K562 (cell line): ENCODE data around the gene BRSK1. TPM values are rescaled to one million over a fixed set of nuclear protein-coding genes. Genes with fewer than 3 reads are reported as not detected.

ENCODE experiments used
- ATAC-seq: fragments of 200-7000 bp; cut with Tn5 transposase; 3 replicates; pipeline ENCODE4 v1.9.1; 2020; ENCODE audit warnings: moderate library complexity
- BruUV-seq: library from RNA; stranded (reverse); fragments of 400-500 nt; replicated peaks from 2 replicates; lab custom pipeline; 2021; lab: Mats Ljungman, UMichigan
- CTCF ChIA-PET: fragments of 300-600 bp; formaldehyde crosslinking; extraction: SDS; loops from one replicate; lab custom pipeline; 2021; ENCODE audit warnings: low intra/inter-chr PET ratio; lab: Yijun Ruan, JAX
- POLR2A ChIA-PET: fragments of 300-600, 350-650 bp; sonication (Branson Sonifier 250); formaldehyde crosslinking; extraction: SDS; loops from one replicate; lab custom pipeline; 2021; ENCODE audit warnings: antibody characterized with exemption, inconsistent platforms; lab: Yijun Ruan, JAX
- DNase-seq, 4 experiments: peaks; one replicate each; pipeline versions ENCODE4 v3.0.0 to v3.0.0-alpha.2; 2011 to 2018; ENCODE audit warnings: low spot score in 3 of 4, mixed read lengths in 3 of 4; ENCODE audit errors: extremely low read depth in 1 of 4
- FAIRE-seq: peaks from 2 replicates; lab custom pipeline; 2011; peaks lifted over from hg19 to GRCh38; lab: Jason Lieb, UNC
- H2AFZ ChIP-seq: 2 replicates; pipeline ENCODE4 v1.6.0; 2011; ENCODE audit warnings: low read depth, low read length, control low read depth, inconsistent platforms
- H3K27ac ChIP-seq: fragments of 200-600 bp; 3 replicates; pipeline ENCODE4 v1.8.0; 2011; ENCODE audit warnings: low read depth, mild to moderate bottlenecking, control low read depth, inconsistent platforms, low read length, moderate library complexity, mixed read lengths; ENCODE audit errors: extremely low read depth
- H3K27me3 ChIP-seq, 2 experiments: fragments of 300-600 bp in 1 of 2; 2 replicates in 1 of 2; 3 replicates in 1 of 2; pipeline versions ENCODE4 v1.6.0 to v1.8.0; 2011; ENCODE audit warnings: inconsistent platforms in 2 of 2, low read length in 2 of 2, mild to moderate bottlenecking in 1 of 2, mixed read lengths in 1 of 2, moderate library complexity in 1 of 2; ENCODE audit not compliant: control insufficient read depth in 2 of 2, insufficient read depth in 2 of 2
- H3K36me3 ChIP-seq: fragments of 300-600 bp; 3 replicates; pipeline ENCODE4 v1.8.0; 2011; ENCODE audit warnings: mild to moderate bottlenecking, low read length, inconsistent platforms; ENCODE audit not compliant: control insufficient read depth, insufficient read depth
- H3K4me1 ChIP-seq, 2 experiments: fragments of 200-600 bp in 1 of 2; replicated peaks in 1 of 2; 2 replicates in 1 of 2; 3 replicates in 1 of 2; pipeline versions ENCODE4 v1.5.1 to v1.8.0; 2011; ENCODE audit warnings: inconsistent platforms in 2 of 2, low read length in 2 of 2, mild to moderate bottlenecking in 1 of 2, mixed read lengths in 1 of 2, moderate library complexity in 1 of 2; ENCODE audit not compliant: control insufficient read depth in 2 of 2, insufficient read depth in 2 of 2
- H3K4me2 ChIP-seq: 2 replicates; pipeline ENCODE4 v1.6.1; 2011; ENCODE audit warnings: low read length, control low read depth, inconsistent platforms, mixed read lengths; ENCODE audit not compliant: insufficient read depth
- H3K4me3 ChIP-seq: fragments of 200-600 bp; sonication (generic), shearing (Covaris generic); 2 replicates; pipeline ENCODE4 v1.5.1; 2016; ENCODE audit warnings: control low read depth, inconsistent platforms
- H3K79me2 ChIP-seq: fragments of 200-600 bp; 3 replicates; pipeline ENCODE4 v1.8.0; 2011; ENCODE audit warnings: low read length, inconsistent platforms; ENCODE audit not compliant: control insufficient read depth, insufficient read depth
- H3K9ac ChIP-seq, 2 experiments: 2 replicates each; pipeline versions ENCODE4 v1.6.0 to v1.6.1; 2011; ENCODE audit warnings: low read depth in 2 of 2, low read length in 2 of 2, control low read depth in 1 of 2, inconsistent platforms in 1 of 2, mild to moderate bottlenecking in 1 of 2, mixed read lengths in 1 of 2; ENCODE audit not compliant: insufficient read depth in 1 of 2
- H3K9me1 ChIP-seq: one replicate; pipeline ENCODE4 v1.6.0; 2011; ENCODE audit warnings: inconsistent platforms, mild to moderate bottlenecking, low read length, moderate library complexity; ENCODE audit not compliant: control insufficient read depth, insufficient read depth
- H3K9me3 ChIP-seq: replicated peaks from 2 replicates; pipeline ENCODE4 v1.5.1; 2011; ENCODE audit warnings: low read depth, low read length, inconsistent platforms; ENCODE audit not compliant: control insufficient read depth, insufficient read depth
- H4K20me1 ChIP-seq: replicated peaks from 2 replicates; pipeline ENCODE4 v1.6.1; 2011; ENCODE audit warnings: low read length, inconsistent platforms, mixed read lengths; ENCODE audit not compliant: control insufficient read depth, insufficient read depth
- BMI1 ChIP-seq: fragments of 150-350 bp; IDR thresholded peaks from 2 replicates; pipeline ENCODE4 v1.6.1; 2014; ENCODE audit warnings: low read length
- ERF ChIP-seq: fragments of 450-650 bp; formaldehyde crosslinking; IDR thresholded peaks from 2 replicates; pipeline ENCODE4 v1.4.0; 2020; ENCODE audit warnings: mild to moderate bottlenecking, mixed read lengths
- HDAC6 ChIP-seq: IDR thresholded peaks from 2 replicates; pipeline ENCODE4 v1.6.1; 2012; ENCODE audit warnings: low read depth, mild to moderate bottlenecking, control low read depth, inconsistent platforms, low read length, moderate library complexity
- PCBP1 ChIP-seq: fragments of 200-400 bp; formaldehyde crosslinking; IDR thresholded peaks from 2 replicates; pipeline ENCODE4 v1.6.1; 2018; ENCODE audit warnings: mild to moderate bottlenecking, low read depth, low read length; ENCODE audit not compliant: poor library complexity, severe bottlenecking
- POU5F1 ChIP-seq: fragments of 150-350 bp; IDR thresholded peaks from 2 replicates; pipeline ENCODE4 v1.6.1; 2014; ENCODE audit warnings: borderline replicate concordance, low read length, low read depth, mild to moderate bottlenecking; ENCODE audit not compliant: partially characterized antibody
- RBFOX2 ChIP-seq: fragments of 200-400 bp; formaldehyde crosslinking; IDR thresholded peaks from 2 replicates; pipeline ENCODE4 v1.6.1; 2017; ENCODE audit warnings: low read depth, mild to moderate bottlenecking, low read length, moderate library complexity
- SIN3B ChIP-seq: fragments of 450-650 bp; IDR thresholded peaks from 2 replicates; pipeline ENCODE4 v1.6.1; 2017; ENCODE audit warnings: low read depth, mild to moderate bottlenecking, moderate library complexity
- TEAD2 ChIP-seq: fragments of 450-650 bp; IDR thresholded peaks from 2 replicates; pipeline ENCODE4 v1.6.1; 2016; ENCODE audit warnings: missing genetic modification characterization, control low read depth, missing compliant biosample characterization
- ZNF12 ChIP-seq: sonication (generic); formaldehyde crosslinking; IDR thresholded peaks from 2 replicates; pipeline ENCODE4 v1.4.0; 2020; ENCODE audit warnings: mild to moderate bottlenecking, missing genetic modification reagents
- ZNF76 ChIP-seq: fragments of 250-450 bp; sonication (Bioruptor Pico); IDR thresholded peaks from 2 replicates; pipeline ENCODE4 v1.4.0; 2020; ENCODE audit warnings: mild to moderate bottlenecking, moderate library complexity, borderline replicate concordance
- WGBS: fragments of 100-300 bp; shearing (Covaris generic); methylation state at CpG from one replicate; pipeline ENCODE4 v1.1.6; 2016; ENCODE audit warnings: low coverage, mixed read lengths; ENCODE audit not compliant: insufficient coverage; ENCODE audit errors: missing lambda C conversion rate; 5-methylcytosine and 5-hydroxymethylcytosine counted together
- in situ Hi-C: fragments of 300-500 bp; cut with MboI; formaldehyde crosslinking; loops from 4 replicates; pipeline ENCODE4 v1.15.0; 2018; ENCODE audit warnings: inconsistent platforms, mixed read lengths
- intact Hi-C: fragments of 100-400 bp; cut with micrococcal nuclease; formaldehyde crosslinking; loops from 2 replicates; pipeline ENCODE4 v1.14.2; 2022
- polyA plus RNA-seq, 8 experiments: library from polyadenylated mRNA; depleted of rRNA in 4 of 8; stranded (reverse) in 5 of 8; unstranded in 3 of 8; fragments of >200 nt; fragmentation: Nextera tagmentation in 2 of 8; fragmentation: Illumina TruSeq in 1 of 8; extraction: Ambion mirVana in 2 of 8; extraction: Trizol in 1 of 8; gene quantifications; 2 replicates each; pipeline versions ENCODE4 v1.2.1 to v1.2.3, GENCODE V29; 2011 to 2014; ENCODE audit warnings: inconsistent platforms in 1 of 8, missing spikeins in 1 of 8
- total RNA-seq, 7 experiments: library from RNA; depleted of rRNA in 6 of 7; stranded (reverse); fragments of >200 nt in 6 of 7; fragmentation: Illumina TruSeq in 2 of 7; extraction: Trizol in 2 of 7; gene quantifications; 2 replicates each; pipeline versions ENCODE4 v1.2.1 to v1.2.3, GENCODE V29; 2011 to 2021; ENCODE audit warnings: low replicate concordance in 1 of 7
- TF ChIP-seq, protein P1 (sequence below): fragments of 450-650 bp; formaldehyde crosslinking; IDR thresholded peaks from 2 replicates; pipeline ENCODE4 v1.4.0; 2020; ENCODE audit warnings: mild to moderate bottlenecking, moderate library complexity

BRSK1 gene
- total and polyA plus RNA-seq, 9 of the 15 experiments (the other 6 are each of a cell fraction or from before 2014, with no cell fraction given) = 1.7 to 9.3 (median 3.8) TPM; not detected in 2

GRCh38 chr19:55258476-55258827, 25.3 kb upstream of the BRSK1 start (continued):
- TF ChIP-seq SIN3B (peak; percentile 58; the same call in 1 of the 2 replicates), RBFOX2 (no peak), POU5F1 (no peak)
- TF ChIP-seq, all 486 proteins: peak for 12

GRCh38 chr19:55258828-55259539, 24.8 kb upstream of the BRSK1 start, which contains the start of gene PPP6R1:
PPP6R1 (minus strand) TSS chr19:55259017; CDS start chr19:55247103, 11,914 bp downstream.
- intact Hi-C loops (loop anchor here (1.0 to 2.0 kb wide), 2 partner anchors 22 to 43 kb away; partner anchors contain the start of gene HSPBP1), in situ Hi-C loops (no loop called here)
- Histone ChIP-seq H3K36me3 (peaks cover 31% of the 10 kb centered on the region), H3K4me3 (peak within 1 kb of the TSS; percentile 94), H3K27me3 (no peaks in the 10 kb centered on the region), H3K9me3 (no peaks in the 10 kb centered on the region), H3K9ac (peak within 1 kb of the TSS; percentile 94 to 99), H3K9me1 (peaks cover 8% of the 10 kb centered on the region), H3K4me2 (peak within 1 kb of the TSS; percentile 96), H2AFZ (peak within 1 kb of the TSS; percentile 92), H3K27ac (peak within 1 kb of the TSS; percentile 97), H4K20me1 (peaks cover 41% of the 10 kb centered on the region), H3K79me2 (peaks cover 49% of the 10 kb centered on the region), H3K4me1 (peaks cover 34 to 53% of the 10 kb centered on the region in 2 experiments; a peak in 4 of 5 replicates)
- peak; percentile 97 for FAIRE-seq
- TSS peak; percentile 37 for BruUV-seq
- DNase-seq = peak; percentile 97 to 99 (median 98)
- WGBS = under 1% methylated on average over 48 of the region's 76 CpGs
- ChIA-PET CTCF (no interaction called here), POLR2A (interaction anchor here (0.6 to 3.4 kb wide), 25 partner anchors 8 to 236 kb away, joined by 3 to 34 read pairs (median 4); partner anchors contain the start of genes HSPBP1, KMT5C, RPL28 and UBE2S)
- peak; percentile 90 for ATAC-seq
- TF ChIP-seq PCBP1 (peak; percentile 87), HDAC6 (no peak), ERF (CRISPR knock-in tag) (0 out of 2 replicates have a peak, but pooled peaks have one; percentile 88), ZNF76 (CRISPR knock-in tag) (peak; percentile 94), ZNF12 (0 out of 2 replicates have a peak, but pooled peaks have one; percentile 57), BMI1 (no peak), TEAD2 (peak; percentile 32; the same call in 1 of the 2 replicates)
- TF ChIP-seq, protein P1, sequence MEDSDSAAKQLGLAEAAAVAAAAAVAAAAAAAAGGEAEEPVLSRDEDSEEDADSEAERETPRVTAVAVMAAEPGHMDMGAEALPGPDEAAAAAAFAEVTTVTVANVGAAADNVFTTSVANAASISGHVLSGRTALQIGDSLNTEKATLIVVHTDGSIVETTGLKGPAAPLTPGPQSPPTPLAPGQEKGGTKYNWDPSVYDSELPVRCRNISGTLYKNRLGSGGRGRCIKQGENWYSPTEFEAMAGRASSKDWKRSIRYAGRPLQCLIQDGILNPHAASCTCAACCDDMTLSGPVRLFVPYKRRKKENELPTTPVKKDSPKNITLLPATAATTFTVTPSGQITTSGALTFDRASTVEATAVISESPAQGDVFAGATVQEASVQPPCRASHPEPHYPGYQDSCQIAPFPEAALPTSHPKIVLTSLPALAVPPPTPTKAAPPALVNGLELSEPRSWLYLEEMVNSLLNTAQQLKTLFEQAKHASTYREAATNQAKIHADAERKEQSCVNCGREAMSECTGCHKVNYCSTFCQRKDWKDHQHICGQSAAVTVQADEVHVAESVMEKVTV (CRISPR knock-in tag) = peak; percentile 55
